Activated CD4-positive, alpha-beta memory T cell treated with anti-CD3 and anti-CD28 coated beads for 36 hours (primary cell): ENCODE results near the gene ABCC4. TPM values are rescaled to one million over a fixed set of nuclear protein-coding genes. Genes with fewer than 3 reads are reported as not detected.

ENCODE experiments used
- CTCF ChIA-PET: fragments of 350-600 bp; sonication (Branson Sonifier 250); formaldehyde crosslinking; loops from one replicate; lab custom pipeline; 2021; ENCODE audit warnings: antibody characterized with exemption, inconsistent platforms; lab: Charles Lee
- POLR2A ChIA-PET: fragments of 350-600 bp; sonication (Branson Sonifier 250); formaldehyde crosslinking; loops from one replicate; lab custom pipeline; 2021; ENCODE audit warnings: antibody characterized with exemption; lab: Charles Lee
- DNase-seq: peaks from one replicate; pipeline ENCODE4 v3.0.0-alpha.2; 2020
- H3K27ac Mint-ChIP-seq: one replicate; pipeline ENCODE4 v1.8.0; 2021; ENCODE audit warnings: mixed read lengths
- H3K27me3 Mint-ChIP-seq: one replicate; pipeline ENCODE4 v1.8.0; 2021; ENCODE audit warnings: mixed read lengths
- H3K36me3 Mint-ChIP-seq: one replicate; pipeline ENCODE4 v1.8.0; 2021; ENCODE audit warnings: mixed read lengths
- H3K4me1 Mint-ChIP-seq: one replicate; pipeline ENCODE4 v1.8.0; 2021; ENCODE audit warnings: low read depth, mixed read lengths
- H3K4me3 Mint-ChIP-seq: one replicate; pipeline ENCODE4 v1.8.0; 2021; ENCODE audit warnings: mild to moderate bottlenecking, mixed read lengths
- H3K9me3 Mint-ChIP-seq: one replicate; pipeline ENCODE4 v1.8.0; 2021; ENCODE audit warnings: mixed read lengths
- intact Hi-C: fragments of 100-400 bp; cut with micrococcal nuclease; formaldehyde crosslinking; loops from one replicate; pipeline ENCODE4 v1.15.1; 2023
- total RNA-seq, 2 experiments: library from RNA; stranded (reverse); gene quantifications; one replicate each; pipeline ENCODE4 v1.2.3, GENCODE V29; 2021

Gene ABCC4
- total RNA-seq, 2 experiments from 2014 or later, result 6.9 to 8.7 TPM

GRCh38 chr13:94978516-94978915 lies 322.7 kb downstream of the ABCC4 start:
- H3K36me3 Mint-ChIP-seq, result no peaks in the 10 kb centered on the region
- peaks cover 5% of the 10 kb centered on the region for H3K27me3 Mint-ChIP-seq
- no peak overlapping the region for H3K27ac Mint-ChIP-seq
- no peak for DNase-seq
- ChIA-PET POLR2A (no interaction called here), CTCF (no interaction called here)
- H3K4me3 Mint-ChIP-seq, result no peak overlapping the region
- H3K9me3 Mint-ChIP-seq, result no peaks in the 10 kb centered on the region
- intact Hi-C loops, result no loop called here
- H3K4me1 Mint-ChIP-seq, result no peaks in the 10 kb centered on the region

- DNase-seq, result no peak
- intact Hi-C loops, result no loop called here
- Mint-ChIP-seq H3K27me3 (peaks cover 13% of the 10 kb centered on the region), H3K9me3 (no peaks in the 10 kb centered on the region), H3K4me1 (no peaks in the 10 kb centered on the region), H3K27ac (no peak overlapping the region), H3K4me3 (no peak overlapping the region), H3K36me3 (no peaks in the 10 kb centered on the region)
- ChIA-PET POLR2A (no interaction called here), CTCF (no interaction called here)
Observed at GRCh38 chr13:94974015-94974951, 327.0 kb downstream of the ABCC4 start.

DNA sequence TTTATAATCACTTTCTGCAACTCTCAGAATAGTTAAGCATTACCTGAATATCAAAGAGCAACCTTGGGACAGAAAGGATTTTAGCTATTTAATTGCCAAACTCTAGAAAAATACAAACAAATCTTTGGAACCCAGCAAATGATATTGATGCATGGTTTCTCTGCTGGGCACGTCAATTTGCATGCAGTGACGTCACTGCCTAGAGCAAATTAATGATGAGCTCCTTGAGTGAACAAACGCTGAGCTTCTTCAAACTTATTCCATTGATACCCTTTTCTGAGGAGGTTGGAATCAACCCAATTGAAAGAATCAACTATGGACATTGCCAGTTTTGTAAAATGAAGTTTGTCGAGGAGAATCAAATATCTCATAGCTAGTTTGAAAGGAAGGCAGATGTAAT lies 329.0 kb downstream of the ABCC4 start:
- CTCF ChIA-PET, result interaction anchor here (0.6 to 2.5 kb wide), 3 partner anchors 409 to 520 kb away, joined by 3 to 6 read pairs (median 4); no protein-coding TSS in a partner anchor
- H3K27me3 Mint-ChIP-seq, result peaks cover 23% of the 10 kb centered on the region
- no peak overlapping the region for H3K27ac Mint-ChIP-seq
- no peaks in the 10 kb centered on the region for H3K9me3 Mint-ChIP-seq
- H3K36me3 Mint-ChIP-seq, result no peaks in the 10 kb centered on the region
- H3K4me1 Mint-ChIP-seq, result peaks cover 7% of the 10 kb centered on the region
- no peak overlapping the region for H3K4me3 Mint-ChIP-seq
- no peak for DNase-seq
- POLR2A ChIA-PET, result no interaction called here
- intact Hi-C loops, result no loop called here
